Cardiac fibroblast (primary cell): ENCODE data around the gene TSFM.

Source experiments
- DNase-seq, 2 donors: peaks; one replicate each; pipeline versions ENCODE4 v3.0.0 to v3.0.0-alpha.2; 2010; ENCODE audit warnings: low read depth in 2 of 2
- H3K4me3 ChIP-seq, 2 donors: replicated peaks in 1 of 2; 1 replicate in 1 of 2; 2 replicates in 1 of 2; pipeline ENCODE4 v1.5.1; 2011; ENCODE audit warnings: low read depth in 2 of 2, low read length in 2 of 2, mild to moderate bottlenecking in 2 of 2, moderate library complexity in 1 of 2
- CTCF ChIP-seq: IDR thresholded peaks from one replicate; pipeline ENCODE4 v1.5.1; 2011; ENCODE audit warnings: low read depth, mild to moderate bottlenecking, low read length, inconsistent platforms

TSFM gene

GRCh38 chr12:57749061-57749460, 33.5 kb upstream of the TSFM start:
- DNase-seq = no peak
- no peak overlapping the region for H3K4me3 ChIP-seq
- TF ChIP-seq CTCF = no peak

- no peak for DNase-seq
- no peak for TF ChIP-seq CTCF
- H3K4me3 ChIP-seq = peak overlapping the region; percentile 81 to 88
Measured at GRCh38 chr12:57750561-57751431, 31.8 kb upstream of the TSFM start.

- no peak for TF ChIP-seq CTCF
- DNase-seq = no peak
- peak overlapping the region; percentile 81 to 88 for H3K4me3 ChIP-seq
Measured at GRCh38 chr12:57751432-57751787, 31.2 kb upstream of the TSFM start.

- H3K4me3 ChIP-seq = peak within 1 kb of the TSS; percentile 81 to 88
- peak; percentile 100 for DNase-seq
- TF ChIP-seq CTCF = no peak
Measured at GRCh38 chr12:57751788-57752667, 30.6 kb upstream of the TSFM start, which contains the start of gene CDK4. Gene CDK4, minus strand, starts transcription at chr12:57752310. Its CDS starts 593 bp downstream, at chr12:57751717.

GRCh38 chr12:57752668-57753000, 30.0 kb upstream of the TSFM start:
- no peak for TF ChIP-seq CTCF
- no peak for DNase-seq
- peak overlapping the region in 1 of 2 donors; percentile 43 for H3K4me3 ChIP-seq

GRCh38 chr12:57753756-57754337, 28.7 kb upstream of the TSFM start:
- TF ChIP-seq CTCF = no peak
- no peak overlapping the region for H3K4me3 ChIP-seq
- no peak for DNase-seq
